Stimulated activated CD8-positive, alpha-beta memory T cell treated with anti-CD3 and anti-CD28 coated beads, Interleukin-7, amount 100 ng/mL, for 1 hour (primary cell): ENCODE data around the gene OSBPL10.

Experiments
- DNase-seq, 2 donors: peaks; one replicate each; pipeline ENCODE4 v3.0.0-alpha.2; 2020; ENCODE audit warnings: low read depth in 2 of 2

Gene OSBPL10

DNA sequence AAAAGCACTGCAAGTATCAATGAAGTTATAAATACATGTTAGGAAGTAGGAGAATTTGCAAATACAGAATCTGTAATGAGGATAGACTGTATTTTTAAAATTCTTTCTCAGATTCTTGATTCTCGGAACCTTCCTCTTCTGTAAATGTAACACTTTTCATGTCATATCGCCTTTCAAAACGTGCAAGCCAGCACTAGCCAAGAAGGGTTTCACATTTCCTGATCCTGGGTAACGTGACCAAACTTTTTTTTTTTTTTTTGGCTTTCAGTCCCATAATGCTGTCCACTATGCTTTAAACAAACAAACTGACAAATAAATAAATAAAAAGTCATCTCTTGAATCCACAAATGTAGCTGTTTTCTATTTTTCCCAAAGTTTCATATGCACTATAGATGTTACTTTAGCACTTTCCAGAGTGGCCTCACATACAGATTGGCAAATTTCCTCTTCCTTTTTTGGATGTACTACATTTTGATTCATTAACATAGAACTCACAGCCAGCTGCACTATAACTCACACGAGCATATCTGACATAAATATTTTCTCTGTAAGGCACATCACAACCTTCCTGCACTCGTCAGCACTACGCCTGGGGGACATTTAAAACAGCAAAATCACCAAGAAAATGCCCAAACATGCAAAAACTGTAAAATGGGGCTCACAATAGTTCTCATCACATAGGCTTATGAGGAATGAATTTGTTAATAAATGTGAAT, 208.1 kb downstream of the OSBPL10 start:
- DNase-seq: no peak

DNA sequence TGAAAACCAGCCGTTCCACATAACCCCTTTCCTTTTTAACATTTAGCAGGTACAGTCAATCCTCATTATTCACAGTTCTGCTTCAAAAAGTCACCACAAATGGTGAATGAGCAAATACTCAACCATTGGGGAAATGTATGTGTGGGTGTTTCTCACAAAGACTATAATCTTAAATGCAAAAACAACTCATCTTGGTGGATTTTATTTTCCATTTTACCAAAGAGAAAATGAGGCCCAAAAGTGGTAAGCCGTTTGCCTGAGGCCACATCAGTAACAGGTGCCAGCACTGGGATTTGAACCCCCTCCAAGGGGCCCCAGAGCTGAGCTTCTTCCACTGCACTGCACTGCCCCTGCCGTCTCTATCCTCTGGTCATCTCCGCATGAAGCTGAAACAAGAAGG, 208.8 kb downstream of the OSBPL10 start:
- DNase-seq: no peak

DNA sequence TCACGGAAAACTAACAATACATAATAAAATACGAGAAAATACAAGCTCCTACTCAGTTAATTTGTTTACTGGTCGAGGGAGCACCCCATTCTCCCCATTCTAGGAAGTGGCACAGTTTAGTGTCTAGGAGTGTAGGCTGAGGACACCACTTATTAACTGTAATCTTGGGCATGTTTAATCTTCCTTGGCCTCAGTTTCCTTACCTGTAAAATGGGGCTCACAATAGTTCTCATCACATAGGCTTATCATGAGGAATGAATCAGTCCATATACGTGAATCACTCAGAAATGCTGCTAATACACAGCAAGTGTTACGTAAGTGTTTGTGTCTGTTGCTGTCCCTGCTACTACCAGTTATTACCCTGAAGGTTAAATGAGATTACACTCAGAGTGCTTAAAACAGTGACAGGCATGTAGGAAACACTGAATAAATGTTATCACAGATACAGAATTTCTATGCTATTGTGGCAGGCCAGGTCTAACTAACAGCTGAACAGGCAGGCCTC, 210.2 kb downstream of the OSBPL10 start:
- no peak for DNase-seq

DNA sequence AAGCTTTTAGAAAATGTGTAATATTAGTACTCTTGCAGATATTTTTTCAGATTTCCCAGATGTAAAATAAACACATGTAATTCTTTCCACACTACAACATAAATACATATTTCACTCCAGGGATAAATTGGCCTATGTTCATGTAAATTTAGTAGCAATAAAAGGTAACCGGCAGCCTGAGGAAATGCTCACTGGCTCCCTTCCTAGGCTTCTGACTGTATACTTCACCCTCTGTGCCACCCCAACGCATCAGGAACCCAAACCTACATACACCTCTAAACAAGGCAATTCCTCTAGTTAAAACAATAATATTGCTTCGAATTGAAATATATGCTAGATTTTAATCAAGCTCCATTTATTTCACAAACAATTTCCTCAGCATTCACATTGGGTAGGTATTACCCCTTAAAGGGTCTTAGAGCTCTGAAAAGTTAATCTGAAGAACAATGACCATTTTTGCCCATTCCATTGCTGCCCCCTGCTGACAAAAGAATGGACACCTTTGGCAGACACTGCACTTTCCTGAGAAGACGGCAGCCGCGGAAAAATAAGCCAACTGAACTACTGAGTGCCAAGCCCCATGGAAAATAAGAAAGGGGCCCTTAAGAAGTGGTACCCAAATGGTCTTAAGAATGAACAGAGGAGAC, 212.5 kb downstream of the OSBPL10 start:
- peak in 1 of 2 donors; percentile 23 for DNase-seq

DNA sequence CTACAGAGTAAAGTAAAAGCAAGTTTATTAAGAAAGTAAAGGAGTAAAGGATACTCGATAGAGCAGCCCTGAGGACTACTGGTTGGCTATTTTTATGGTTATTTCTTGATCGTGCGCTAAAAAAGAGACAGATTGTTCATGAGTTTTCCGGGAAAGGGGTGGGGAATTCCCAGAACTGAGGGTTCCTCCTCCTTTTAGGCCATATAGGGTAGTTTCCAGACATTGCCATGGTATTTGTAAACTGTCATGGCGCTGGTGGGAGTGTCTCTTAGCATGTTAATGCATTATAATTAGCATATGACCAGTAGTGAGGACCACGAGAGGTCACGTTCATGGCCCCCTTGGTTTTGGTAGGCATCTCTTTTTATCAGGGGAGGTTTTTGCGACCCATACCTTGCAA, 213.1 kb downstream of the OSBPL10 start:
- DNase-seq: no peak

DNA sequence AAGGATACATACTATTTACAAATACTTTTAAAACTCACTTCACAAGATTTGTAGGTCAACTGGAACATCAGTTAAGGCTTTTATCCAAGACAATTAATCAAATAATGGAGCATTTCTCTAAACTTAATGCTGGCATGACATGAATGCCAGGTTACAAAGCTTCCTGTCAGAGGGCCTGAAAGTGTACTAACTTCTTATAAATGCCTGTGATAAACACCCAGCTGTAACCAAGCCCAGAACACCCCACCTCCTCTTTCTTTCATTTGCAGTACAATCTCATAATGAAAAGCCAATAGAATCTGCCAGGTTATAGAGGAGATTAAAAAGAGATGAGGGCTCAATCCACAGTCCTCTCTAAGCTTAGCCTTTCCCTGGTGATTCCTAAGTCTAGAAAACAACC, 214.4 kb downstream of the OSBPL10 start:
- no peak for DNase-seq

DNA sequence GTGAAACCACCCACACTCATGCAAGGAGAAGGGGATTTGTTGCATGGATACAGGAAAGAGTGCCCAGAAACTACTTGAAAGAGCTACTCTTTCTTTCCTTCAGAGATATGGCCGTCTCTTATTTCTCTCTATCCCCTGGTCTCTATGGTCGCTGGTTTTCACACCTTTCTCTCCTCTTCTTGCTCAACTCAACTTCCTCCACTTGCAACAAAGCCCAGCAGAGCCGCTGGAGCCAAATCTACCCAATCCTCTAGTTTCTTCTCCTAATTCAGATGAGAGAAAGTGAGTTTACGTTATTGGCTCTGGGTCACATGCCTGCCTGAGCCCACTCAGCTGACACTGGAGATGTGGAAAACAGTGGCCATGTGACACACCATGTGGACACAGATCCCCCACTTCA, 215.2 kb downstream of the OSBPL10 start:
- DNase-seq: no peak

DNA sequence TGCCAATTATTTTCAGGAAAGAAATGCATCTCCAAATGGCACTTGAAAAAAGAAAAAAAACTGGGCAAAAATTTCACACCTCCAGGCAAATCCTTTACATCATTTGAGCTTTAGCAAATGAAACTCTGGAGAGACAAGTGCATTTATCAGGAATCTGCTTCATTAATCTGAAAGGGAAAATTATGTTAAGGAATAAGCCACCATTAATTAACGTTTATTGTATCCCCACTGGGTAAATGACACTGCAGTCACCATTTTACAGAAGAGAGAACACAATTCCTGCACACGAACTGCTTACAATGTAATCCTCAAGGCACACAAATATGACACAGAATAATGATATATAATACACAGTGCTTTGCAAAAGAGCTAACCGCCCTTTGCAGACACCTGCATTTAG, 217.3 kb downstream of the OSBPL10 start:
- no peak for DNase-seq

DNA sequence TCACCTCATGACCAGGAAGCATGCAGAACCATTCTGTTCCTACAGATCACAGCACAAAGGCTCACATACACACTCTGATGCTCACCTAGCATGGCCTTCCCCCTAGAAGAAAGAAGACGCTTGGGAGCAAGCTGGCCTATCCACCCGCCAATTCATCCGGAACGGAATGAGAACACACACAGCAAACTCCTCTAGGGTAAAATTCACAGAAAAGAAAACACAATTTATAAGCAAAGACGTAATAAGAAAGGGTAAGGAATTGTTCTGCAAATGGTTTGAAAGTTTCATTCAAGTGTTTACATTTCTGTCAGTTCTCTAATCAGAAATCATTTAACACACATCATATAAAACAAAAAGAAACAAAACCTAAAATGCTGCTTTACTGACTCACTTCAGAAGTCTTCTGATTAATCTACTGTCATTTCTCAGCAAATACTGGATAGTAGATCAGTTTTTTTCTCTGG, 218.1 kb downstream of the OSBPL10 start:
- DNase-seq: no peak

DNA sequence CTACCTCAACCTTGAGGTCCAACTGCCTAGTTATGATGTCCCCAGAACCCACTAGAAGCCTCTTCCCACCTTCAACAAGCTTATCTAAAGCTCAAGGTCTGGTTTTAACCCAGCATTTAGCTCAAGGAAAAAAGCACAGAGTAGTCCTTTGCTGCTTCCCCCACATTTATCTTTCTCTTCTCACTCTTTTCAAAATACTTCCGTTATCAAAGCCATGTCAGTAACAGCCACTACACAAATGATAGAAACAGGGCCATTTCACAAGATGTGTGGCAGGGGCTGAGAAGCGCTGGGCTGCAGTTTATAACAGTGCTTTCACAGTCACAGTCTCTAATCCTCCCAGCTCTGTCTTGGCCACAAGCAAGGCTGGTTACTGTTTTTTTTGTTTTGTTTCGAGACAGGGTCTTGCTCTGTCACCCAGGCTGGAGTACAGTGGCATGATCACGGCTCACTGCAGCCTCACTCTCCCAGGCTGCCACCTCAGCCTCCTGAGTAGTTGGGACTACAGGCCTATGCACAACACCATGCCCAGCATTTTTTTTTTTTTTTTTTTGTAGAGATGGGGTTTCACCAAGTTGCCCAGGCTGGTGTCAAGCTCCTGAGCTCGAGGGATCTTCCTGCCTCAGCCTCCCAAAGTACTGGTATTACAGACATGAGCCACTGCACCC, 218.8 kb downstream of the OSBPL10 start:
- no peak for DNase-seq

DNA sequence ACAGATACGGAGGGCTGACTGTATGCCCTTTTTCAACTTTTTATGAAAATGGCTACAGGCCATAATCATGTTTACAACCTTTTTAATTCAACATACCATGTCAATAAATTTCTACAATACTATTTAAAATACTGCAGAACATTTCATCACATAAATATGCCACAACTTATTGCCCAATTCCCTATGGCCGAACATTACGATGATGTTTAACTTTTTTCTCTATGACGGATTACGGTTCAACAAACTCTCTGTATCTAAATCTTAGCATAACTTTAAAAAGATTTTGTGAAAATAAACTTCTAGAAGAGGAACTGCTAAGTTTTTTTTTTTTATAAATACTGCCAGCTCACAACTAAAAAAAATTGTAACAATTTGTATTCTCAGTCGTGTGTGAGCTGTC, 220.4 kb downstream of the OSBPL10 start:
- no peak for DNase-seq

DNA sequence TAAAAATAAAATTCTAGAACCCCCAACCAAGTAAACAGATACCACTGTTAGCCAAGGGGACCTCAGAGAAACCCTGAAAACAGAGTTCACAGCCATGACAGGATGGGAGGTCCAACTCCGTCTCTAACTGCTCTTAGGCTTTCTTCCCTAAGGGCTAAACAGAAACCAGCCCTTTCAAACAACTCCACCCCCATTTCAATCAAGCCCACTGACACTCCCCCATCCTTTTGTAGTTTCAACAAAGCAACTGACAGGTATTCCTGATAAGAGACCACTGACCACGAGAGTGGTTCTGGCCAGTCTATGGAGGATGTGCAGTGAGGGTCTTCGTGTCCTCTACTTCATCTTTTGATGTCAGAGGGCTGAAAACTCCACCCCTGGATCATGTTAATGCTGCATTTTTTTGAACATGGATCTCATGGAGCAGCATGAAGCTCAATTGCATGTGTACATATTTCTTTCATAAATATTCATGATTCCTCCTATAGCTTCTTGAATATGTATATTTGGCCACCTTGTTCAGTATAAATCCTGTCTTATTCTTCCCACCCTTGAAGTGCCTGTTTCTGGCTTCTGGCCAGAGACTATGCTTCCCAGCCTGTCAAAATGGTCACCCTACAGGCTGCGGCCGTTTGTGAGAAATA, 222.6 kb downstream of the OSBPL10 start:
- DNase-seq: no peak

DNA sequence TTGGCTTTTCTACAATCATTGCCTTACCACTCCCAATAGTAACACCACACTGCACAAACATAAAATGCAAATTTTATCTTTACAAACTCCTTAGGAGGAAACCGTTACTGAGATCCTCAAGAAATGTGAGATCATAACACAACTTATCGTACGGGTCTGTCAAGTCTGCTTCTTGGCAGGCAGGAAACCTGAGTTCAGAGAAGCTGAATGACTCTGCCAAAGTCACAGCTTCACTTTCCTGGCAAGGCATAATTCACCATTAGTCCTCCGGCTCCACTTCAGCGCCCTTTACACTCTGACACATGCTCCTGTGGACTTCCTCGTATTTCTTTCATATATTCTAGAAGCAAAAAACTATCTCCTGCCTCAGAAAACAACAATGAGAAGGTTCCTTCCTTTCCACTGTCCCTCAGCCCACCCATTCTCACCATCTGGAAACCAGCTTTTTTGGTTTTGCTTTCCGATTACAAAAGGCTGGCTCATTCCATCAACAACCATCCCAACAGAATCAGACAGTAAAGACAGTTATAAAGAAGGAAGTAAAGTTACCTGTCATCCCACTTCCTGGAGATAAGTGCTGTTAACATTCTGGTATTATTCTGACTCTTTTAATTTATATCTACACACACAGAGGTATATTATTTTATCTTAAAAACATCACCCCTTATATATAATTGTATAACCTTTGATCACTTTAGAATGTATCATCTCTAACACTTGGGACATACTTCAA, 225.0 kb downstream of the OSBPL10 start:
- DNase-seq: no peak

DNA sequence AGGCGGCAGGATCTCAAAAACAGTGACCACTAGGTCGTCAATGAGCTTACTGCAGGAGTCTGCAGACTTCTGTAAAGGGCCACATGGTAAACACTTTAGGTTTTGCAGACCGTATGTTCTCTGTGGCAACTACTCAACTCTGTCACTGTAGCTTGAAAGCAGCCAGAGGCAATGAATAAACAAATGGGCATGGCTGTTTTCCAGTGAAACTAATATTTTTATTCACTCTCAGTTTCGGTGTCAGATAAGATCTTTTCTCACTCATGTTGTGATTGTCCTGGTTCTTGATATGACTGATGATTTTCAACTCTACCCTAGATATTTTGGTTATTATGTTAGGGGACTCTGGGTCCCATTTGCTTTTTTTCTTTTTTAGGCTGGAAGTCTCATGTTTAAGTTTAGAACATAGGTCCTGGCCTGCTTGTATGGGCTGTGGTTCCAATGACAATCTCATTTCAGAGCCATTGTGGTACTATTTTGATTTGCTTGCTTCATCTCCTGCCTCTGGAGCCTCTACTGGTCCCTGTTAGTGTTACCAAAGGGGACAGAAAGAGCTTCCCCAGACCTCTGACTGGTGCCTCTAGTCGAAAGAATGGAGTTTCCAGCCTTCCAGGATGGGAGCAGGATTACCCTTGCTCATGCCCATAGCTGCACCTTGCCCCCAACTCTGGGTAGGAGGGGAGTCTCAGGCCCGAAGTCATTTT, 226.3 kb downstream of the OSBPL10 start:
- no peak for DNase-seq

DNA sequence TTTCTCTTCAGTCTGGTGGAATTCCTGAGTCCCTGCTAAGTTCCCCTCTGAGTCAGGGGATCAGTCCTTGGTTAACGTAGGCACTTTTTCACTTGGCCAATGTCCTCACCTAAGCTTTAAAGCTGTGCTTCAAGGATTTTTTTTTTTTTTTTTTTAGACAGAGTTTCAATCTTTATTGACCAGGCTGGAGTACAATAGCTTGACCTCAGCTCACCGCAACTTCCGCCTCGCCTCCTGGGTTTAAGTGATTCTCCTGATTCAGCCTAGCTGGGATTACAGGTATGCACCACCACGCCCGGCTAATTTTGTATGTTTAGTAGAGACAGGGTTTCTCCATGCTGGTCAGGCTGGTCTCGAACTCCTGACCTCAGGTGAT, 228.0 kb downstream of the OSBPL10 start:
- DNase-seq: no peak

DNA sequence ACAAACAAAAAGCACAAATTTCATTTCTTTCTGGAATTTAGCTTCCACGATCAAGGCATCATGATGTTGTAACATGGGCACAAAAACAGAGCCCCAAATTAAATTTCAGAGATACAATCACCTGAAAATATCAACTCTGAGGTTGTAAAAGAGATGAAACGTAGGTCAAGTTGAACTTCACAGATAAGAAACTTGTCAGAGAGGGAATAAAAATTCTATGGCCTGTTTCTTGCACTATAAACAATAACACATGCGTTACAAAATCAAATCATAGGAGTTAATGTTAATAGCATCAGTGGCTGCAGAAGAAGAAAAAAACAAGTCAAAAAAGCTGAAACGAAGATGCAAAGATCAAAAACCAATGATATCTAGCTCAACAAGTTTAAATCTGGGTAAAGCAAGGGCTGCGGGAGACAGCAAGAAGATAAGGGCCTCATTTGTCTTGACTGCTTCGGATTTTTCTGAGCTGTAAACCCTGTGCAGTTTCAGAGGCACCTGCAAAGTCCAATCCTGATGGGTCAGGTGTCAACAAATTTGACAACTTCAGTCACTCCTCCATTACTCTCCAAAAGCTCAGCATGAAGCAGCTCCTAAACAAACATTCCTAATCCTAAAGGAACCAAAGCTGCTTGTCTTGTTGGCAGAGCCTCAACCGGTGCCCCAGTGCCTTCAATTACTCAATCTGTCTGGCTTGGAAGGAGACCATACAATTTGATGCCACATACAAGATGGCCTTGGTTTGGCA, 228.6 kb downstream of the OSBPL10 start:
- no peak for DNase-seq

DNA sequence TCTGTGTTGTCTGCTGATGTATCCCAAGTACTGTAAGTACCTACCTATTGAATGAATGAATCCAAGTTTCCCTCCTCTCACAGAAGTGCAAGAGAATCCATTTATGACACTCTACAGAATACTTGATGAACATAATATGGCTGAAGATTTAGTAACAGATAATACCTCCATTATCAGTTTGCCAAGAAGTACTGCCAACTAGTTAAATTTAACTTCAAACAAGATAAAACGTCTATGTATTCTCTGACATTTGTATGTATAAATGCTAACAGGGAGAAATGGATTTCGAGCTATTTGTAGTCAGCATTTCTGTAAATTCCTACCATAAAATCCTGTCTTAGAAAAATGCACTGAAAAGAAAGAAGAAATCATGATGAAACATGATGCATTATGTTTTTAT, 230.7 kb downstream of the OSBPL10 start:
- no peak for DNase-seq

DNA sequence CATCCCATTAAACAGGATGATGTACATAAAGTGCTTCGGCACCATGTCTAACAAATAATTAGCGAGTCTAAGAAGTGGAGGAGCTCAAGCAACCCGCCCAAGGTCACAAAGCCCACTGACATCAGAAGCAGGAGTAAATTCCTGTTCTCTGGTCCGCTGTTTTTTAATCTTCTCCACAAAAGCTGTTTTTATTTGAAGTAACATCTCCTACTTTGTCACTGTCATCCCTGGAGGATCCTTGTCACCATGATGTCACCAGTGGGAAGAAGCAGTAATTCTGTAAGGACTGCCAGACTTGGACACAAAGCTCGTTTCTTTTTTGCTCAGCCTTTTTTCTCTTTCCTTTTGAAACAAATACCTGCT, 232.1 kb downstream of the OSBPL10 start:
- DNase-seq: no peak

DNA sequence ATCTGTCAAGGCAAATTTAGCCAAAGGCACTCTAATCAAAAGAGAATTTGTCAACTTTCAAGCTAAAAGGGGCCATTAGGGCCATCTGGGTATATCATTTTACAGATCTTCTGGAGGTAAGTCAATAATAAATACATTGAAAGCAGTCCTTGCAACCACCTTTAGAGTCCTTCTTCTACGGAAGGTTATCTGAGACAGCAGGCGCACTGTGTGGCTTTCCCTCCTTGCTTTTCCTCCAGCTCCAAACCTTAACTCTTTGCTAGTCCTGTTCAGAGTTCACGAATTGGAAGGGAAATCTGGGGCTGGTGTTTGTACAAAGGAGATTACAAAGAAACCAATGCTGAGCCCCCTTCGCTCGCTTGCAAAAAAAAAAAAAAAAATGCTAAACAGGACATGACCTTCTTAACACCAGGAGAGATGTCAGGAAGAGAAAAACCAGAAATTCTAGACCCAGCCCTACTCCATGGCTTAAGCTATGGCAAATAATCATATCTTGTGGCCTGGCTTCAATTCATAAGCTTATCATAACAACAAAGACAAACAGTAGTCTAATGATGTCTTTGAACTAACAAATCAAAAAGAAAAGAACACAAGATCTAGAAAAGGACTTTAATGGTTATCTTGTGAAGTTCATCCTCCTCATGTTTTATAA, 232.7 kb downstream of the OSBPL10 start:
- DNase-seq: no peak

DNA sequence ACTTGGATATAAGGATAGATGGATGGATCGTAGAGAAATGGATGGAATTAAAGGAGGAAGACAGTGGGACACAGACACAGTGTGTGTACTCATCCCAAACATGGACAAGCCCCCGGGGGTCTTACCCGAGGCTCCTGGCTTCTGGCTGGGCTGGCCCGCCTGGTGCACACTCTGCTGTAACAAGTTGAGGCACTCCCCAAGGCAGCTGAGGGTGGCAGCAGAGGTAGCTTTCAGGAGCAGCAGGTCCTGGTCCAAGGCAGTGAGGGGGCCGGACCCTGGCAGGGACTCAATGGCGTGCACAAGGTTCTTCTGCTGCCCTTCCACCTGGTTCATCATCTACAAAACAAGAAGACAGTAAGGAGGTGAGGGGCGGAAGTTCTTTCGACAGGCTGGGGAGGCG, 233.3 kb downstream of the OSBPL10 start:
- no peak for DNase-seq
